Esophagus muscularis mucosa (tissue), 4 donors: ENCODE data around the gene MYO1A. TPM values are rescaled to one million over a fixed set of nuclear protein-coding genes. Genes with fewer than 3 reads are reported as not detected.

Experiments used
- DNase-seq: peaks from one replicate; pipeline ENCODE4 v3.0.0-alpha.2; 2017; ENCODE audit errors: extremely low spot score
- H3K27ac ChIP-seq, 4 donors: fragments of 200-600 bp; sonication (generic); replicated peaks in 1 of 4; 1 replicate in 3 of 4; 2 replicates in 1 of 4; pipeline ENCODE4 v1.5.1; 2016 to 2019; ENCODE audit warnings: mild to moderate bottlenecking in 1 of 4
- H3K27me3 ChIP-seq, 4 donors: fragments of 200-600 bp; sonication (generic); one replicate each; pipeline versions ENCODE4 v1.5.1 to v1.6.0; 2016 to 2019
- H3K36me3 ChIP-seq, 4 donors: fragments of 200-600 bp; sonication (generic); one replicate each; pipeline ENCODE4 v1.5.1; 2016 to 2019
- H3K4me1 ChIP-seq, 4 donors: fragments of 200-600 bp; sonication (generic); one replicate each; pipeline ENCODE4 v1.5.1; 2016 to 2019
- H3K4me3 ChIP-seq, 4 donors: fragments of 200-600 bp; sonication (generic); 1 replicate in 2 of 4; 2 replicates in 2 of 4; pipeline ENCODE4 v1.5.1; 2016 to 2019; ENCODE audit warnings: mild to moderate bottlenecking in 4 of 4, moderate library complexity in 1 of 4
- H3K9me3 ChIP-seq, 4 donors: fragments of 200-600 bp; sonication (generic); 1 replicate in 3 of 4; 2 replicates in 1 of 4; pipeline ENCODE4 v1.5.1; 2016 to 2019
- EP300 ChIP-seq: sonication (generic); formaldehyde crosslinking; IDR thresholded peaks from one replicate; pipeline ENCODE4 v1.6.1; 2017; ENCODE audit warnings: antibody characterized with exemption
- POLR2A ChIP-seq: fragments of 450-650 bp; IDR thresholded peaks from one replicate; pipeline ENCODE4 v1.6.1; 2017; ENCODE audit warnings: antibody characterized with exemption, moderate library complexity, mild to moderate bottlenecking, low read depth
- POLR2AphosphoS5 ChIP-seq, 2 donors: sonication (generic); formaldehyde crosslinking; IDR thresholded peaks; one replicate each; pipeline ENCODE4 v1.6.1; 2017; ENCODE audit warnings: antibody characterized with exemption in 2 of 2
- WGBS: methylation state at CpG from one replicate; pipeline ENCODE4 v1.1.5; 2018; 5-methylcytosine and 5-hydroxymethylcytosine counted together
- intact Hi-C: fragments of 100-400 bp; cut with DNase I; formaldehyde crosslinking; loops from one replicate; pipeline ENCODE4 v1.15.1; 2023
- total RNA-seq, 4 donors: library from RNA; depleted of rRNA; stranded (reverse); fragments of >200 nt; gene quantifications; one replicate each; pipeline versions ENCODE4 v1.1.0 to v1.2.1, GENCODE V29; 2016
- TF ChIP-seq, protein P1 (sequence below), 3 experiments: fragments of 200-600 bp in 2 of 3; fragments of 450-650 bp in 1 of 3; sonication (generic) in 2 of 3; IDR thresholded peaks; one replicate each; pipeline ENCODE4 v1.5.1; 2017 to 2019; ENCODE audit warnings: antibody characterized with exemption in 3 of 3, mild to moderate bottlenecking in 2 of 3, moderate library complexity in 1 of 3

The MYO1A gene
- total RNA-seq, 4 donors from 2014 or later, result 0.06 to 1.1 (median 0.83) TPM

DNA sequence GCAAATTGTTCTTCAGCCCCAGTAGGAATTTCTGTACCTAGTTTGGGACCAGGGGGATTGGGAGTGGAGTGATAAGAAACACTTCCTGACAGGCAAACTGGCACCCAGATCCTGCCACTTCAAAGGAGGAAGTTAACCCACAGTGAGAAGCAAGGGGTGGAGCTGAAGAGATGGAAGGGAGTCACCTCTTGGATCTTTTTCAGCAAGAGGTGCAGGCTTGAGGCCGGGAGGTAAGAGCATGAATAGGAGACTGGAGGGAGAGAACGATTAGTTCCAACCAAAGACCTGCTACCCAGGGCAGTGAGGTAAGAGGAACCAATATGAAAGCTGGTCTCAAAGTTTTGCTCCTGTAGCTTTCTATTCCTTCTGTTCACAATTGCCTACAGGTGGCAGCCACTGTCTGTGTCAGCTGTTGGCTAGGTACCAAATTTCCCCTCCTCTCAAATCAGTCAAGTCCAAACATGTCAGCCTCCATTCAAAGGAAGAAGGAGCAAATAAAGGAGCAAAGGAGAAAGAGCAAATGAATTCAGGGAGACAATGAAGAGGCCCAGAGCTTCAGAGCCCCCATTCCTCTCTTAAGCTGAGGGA, 18.7 kb downstream of the MYO1A start:
- H3K36me3 ChIP-seq, result no peaks in the 10 kb centered on the region
- no peak overlapping the region for H3K27ac ChIP-seq
- H3K27me3 ChIP-seq, result no peaks in the 10 kb centered on the region
- no peaks in the 10 kb centered on the region for H3K9me3 ChIP-seq
- intact Hi-C loops, result no loop called here
- H3K4me1 ChIP-seq, result peaks cover 0 to 6% (median 0%) of the 10 kb centered on the region in 4 donors
- 39% methylated on average over 2 of the region's 2 CpGs for WGBS
- no peak overlapping the region for H3K4me3 ChIP-seq
- TF ChIP-seq POLR2A (no peak), EP300 (no peak), POLR2AphosphoS5 (IDR thresholded peaks at IDR 0.05) (no peak)
- TF ChIP-seq, protein P1, sequence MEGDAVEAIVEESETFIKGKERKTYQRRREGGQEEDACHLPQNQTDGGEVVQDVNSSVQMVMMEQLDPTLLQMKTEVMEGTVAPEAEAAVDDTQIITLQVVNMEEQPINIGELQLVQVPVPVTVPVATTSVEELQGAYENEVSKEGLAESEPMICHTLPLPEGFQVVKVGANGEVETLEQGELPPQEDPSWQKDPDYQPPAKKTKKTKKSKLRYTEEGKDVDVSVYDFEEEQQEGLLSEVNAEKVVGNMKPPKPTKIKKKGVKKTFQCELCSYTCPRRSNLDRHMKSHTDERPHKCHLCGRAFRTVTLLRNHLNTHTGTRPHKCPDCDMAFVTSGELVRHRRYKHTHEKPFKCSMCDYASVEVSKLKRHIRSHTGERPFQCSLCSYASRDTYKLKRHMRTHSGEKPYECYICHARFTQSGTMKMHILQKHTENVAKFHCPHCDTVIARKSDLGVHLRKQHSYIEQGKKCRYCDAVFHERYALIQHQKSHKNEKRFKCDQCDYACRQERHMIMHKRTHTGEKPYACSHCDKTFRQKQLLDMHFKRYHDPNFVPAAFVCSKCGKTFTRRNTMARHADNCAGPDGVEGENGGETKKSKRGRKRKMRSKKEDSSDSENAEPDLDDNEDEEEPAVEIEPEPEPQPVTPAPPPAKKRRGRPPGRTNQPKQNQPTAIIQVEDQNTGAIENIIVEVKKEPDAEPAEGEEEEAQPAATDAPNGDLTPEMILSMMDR (IDR thresholded peaks at IDR 0.05), result no peak
- no peak for DNase-seq

DNA sequence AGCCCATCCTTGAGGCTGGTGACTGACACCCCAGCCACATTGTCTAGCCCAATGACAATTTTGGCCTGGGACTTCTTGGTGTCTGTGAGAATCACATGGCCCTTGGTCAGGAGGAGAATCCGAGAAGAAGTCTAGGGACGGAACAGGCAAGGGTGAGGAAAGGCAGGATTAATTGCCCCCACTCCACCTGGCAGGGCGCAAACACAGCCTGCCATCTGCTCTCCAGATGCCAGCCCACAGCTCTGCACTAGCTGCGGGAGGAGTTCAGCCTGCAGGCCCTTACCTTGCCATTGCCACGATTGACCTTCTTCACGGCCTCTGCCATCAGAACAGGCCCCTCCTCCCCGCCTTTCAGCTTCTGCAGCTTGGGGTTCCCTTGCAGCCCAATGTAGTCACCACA, 20.5 kb downstream of the MYO1A start:
- no peak overlapping the region for H3K4me3 ChIP-seq
- no peaks in the 10 kb centered on the region for H3K27me3 ChIP-seq
- peaks cover 0 to 6% (median 0%) of the 10 kb centered on the region in 4 donors for H3K4me1 ChIP-seq
- 100% methylated on average over 3 of the region's 7 CpGs for WGBS
- no peaks in the 10 kb centered on the region for H3K9me3 ChIP-seq
- DNase-seq, result no peak
- H3K27ac ChIP-seq, result no peak overlapping the region
- intact Hi-C loops, result no loop called here
- no peaks in the 10 kb centered on the region for H3K36me3 ChIP-seq
- TF ChIP-seq EP300 (no peak), POLR2A (no peak), POLR2AphosphoS5 (IDR thresholded peaks at IDR 0.05) (no peak)
- TF ChIP-seq, protein P1 (IDR thresholded peaks at IDR 0.05), result no peak

DNA sequence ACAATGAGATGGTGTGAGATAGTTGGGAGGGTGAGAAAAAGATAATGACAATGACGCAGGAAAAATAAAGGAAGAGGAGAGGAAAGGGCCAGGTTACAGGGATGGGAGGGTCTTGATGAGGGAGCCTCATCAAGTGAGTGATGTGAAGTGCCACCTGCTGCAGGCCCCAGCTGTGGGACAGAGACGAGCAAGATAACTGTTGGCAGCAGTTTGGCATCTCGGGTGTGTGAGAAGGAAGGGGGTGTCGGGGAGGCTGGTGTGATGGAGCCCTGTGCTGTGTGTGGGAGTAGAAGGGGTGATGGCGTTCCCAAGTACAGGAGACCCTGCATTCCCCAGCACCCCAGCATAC, 22.1 kb downstream of the MYO1A start:
- H3K4me1 ChIP-seq, result peaks cover 0 to 13% (median 0%) of the 10 kb centered on the region in 4 donors
- H3K36me3 ChIP-seq, result no peaks in the 10 kb centered on the region
- intact Hi-C loops, result no loop called here
- H3K9me3 ChIP-seq, result no peaks in the 10 kb centered on the region
- H3K4me3 ChIP-seq, result no peak overlapping the region
- H3K27ac ChIP-seq, result no peak overlapping the region
- WGBS, result 68% methylated on average over 5 of the region's 5 CpGs
- TF ChIP-seq EP300 (no peak), POLR2AphosphoS5 (IDR thresholded peaks at IDR 0.05) (no peak), POLR2A (no peak)
- TF ChIP-seq, protein P1 (IDR thresholded peaks at IDR 0.05), result no peak
- DNase-seq, result no peak
- no peaks in the 10 kb centered on the region for H3K27me3 ChIP-seq

DNA sequence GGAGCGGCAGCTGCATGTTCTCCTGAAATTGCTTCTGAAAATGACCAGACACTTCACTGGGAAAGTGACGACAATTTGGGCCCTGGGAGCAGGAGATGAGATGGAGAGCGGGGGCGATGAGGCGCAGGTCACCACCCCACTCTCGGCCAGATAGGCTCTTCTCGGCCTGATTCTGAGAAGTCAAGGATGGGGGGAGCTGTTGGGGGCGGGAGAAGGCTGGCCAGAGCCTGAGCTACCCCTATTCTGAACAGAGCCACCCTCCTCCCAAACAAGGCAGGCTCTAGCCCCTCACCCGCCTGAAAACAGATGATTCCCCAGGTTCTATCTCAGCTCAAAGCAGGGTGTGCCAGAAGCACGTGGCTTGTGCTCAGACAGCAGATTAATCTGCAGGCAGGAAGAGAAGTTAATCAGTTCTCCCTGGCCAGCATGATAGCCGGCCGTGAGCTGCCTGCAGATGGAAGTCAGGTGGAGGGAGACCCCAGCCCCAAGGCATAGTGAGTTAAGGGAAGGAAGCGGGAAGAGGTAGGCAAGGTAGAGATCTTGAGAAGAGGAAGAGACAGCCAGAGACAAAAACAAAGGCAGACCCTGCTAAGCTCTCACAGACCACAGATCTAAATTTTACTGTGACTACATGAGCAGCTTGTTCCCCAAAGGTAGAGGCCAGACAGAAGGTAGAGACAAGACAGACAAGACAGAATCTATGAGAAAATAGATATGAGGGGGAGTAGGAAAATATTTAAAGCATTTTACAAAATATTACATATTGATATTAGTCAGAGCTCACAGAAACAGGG, 22.7 kb downstream of the MYO1A start:
- no peak overlapping the region for H3K27ac ChIP-seq
- H3K9me3 ChIP-seq, result no peaks in the 10 kb centered on the region
- intact Hi-C loops, result no loop called here
- TF ChIP-seq POLR2AphosphoS5 (IDR thresholded peaks at IDR 0.05), result no peak
- TF ChIP-seq POLR2A, result no peak
- no peak for TF ChIP-seq EP300
- TF ChIP-seq, protein P1 (IDR thresholded peaks at IDR 0.05), result no peak
- no peaks in the 10 kb centered on the region for H3K27me3 ChIP-seq
- no peaks in the 10 kb centered on the region for H3K36me3 ChIP-seq
- peaks cover 0 to 13% (median 0%) of the 10 kb centered on the region in 4 donors for H3K4me1 ChIP-seq
- DNase-seq, result no peak
- no peak overlapping the region for H3K4me3 ChIP-seq
- whole genome bisulfite sequencing, result 59% methylated on average over 12 of the region's 13 CpGs
